ENCODE results near the gene TMEM178A. TPM values are rescaled to one million over a fixed set of nuclear protein-coding genes. Genes with fewer than 3 reads are reported as not detected.

The TMEM178A gene
- total RNA-seq, 1 donor from 2014 or later: 12.3 TPM

- Mint-ChIP-seq H3K27me3 (ENCODE audit: low read depth) (no peaks in the 10 kb centered on the region), H3K9me3 (no peaks in the 10 kb centered on the region), H3K27ac (ENCODE audit: unreplicated experiment) (no peak overlapping the region), H3K36me3 (ENCODE audit: low read depth) (peaks cover 28% of the 10 kb centered on the region), H3K4me1 (no peaks in the 10 kb centered on the region), H3K4me3 (no peak overlapping the region)
- TF ChIP-seq CTCF (conservative IDR thresholded peaks at IDR 0.05): no peak
- no peak for DNase-seq (ENCODE audit: low read depth, low spot score)
Observed at GRCh38 chr2:39757156-39757555, 91.4 kb downstream of the TMEM178A start.

GRCh38 chr2:39762448-39762847 is 96.7 kb downstream of the TMEM178A start:
- no peaks in the 10 kb centered on the region for H3K27me3 Mint-ChIP-seq (ENCODE audit: low read depth)
- no peak overlapping the region for H3K27ac Mint-ChIP-seq (ENCODE audit: unreplicated experiment)
- no peaks in the 10 kb centered on the region for H3K4me1 Mint-ChIP-seq
- H3K4me3 Mint-ChIP-seq: no peak overlapping the region
- no peaks in the 10 kb centered on the region for H3K9me3 Mint-ChIP-seq
- DNase-seq (ENCODE audit: low read depth, low spot score): no peak
- peaks cover 28% of the 10 kb centered on the region for H3K36me3 Mint-ChIP-seq (ENCODE audit: low read depth)
- no peak for TF ChIP-seq CTCF (conservative IDR thresholded peaks at IDR 0.05)

Other genes with a start within 250 kb of the TMEM178A start
- gene MAP4K3, start 228.6 kb upstream of the TMEM178A start, total RNA-seq: 32.3 and 37.1 TPM in 2 replicates
- gene THUMPD2, start 113.3 kb downstream of the TMEM178A start, total RNA-seq: 14.4 and 14.9 TPM in 2 replicates

Measured in neural crest cell (in vitro differentiated cells).